NCI-H2107 (cell line): Measurements from ENCODE around the gene KIF3A.

Experiments
- DNase-seq: peaks from one replicate; lab custom pipeline; 2025; lab: John Stamatoyannopoulos, UW

The KIF3A gene

DNA sequence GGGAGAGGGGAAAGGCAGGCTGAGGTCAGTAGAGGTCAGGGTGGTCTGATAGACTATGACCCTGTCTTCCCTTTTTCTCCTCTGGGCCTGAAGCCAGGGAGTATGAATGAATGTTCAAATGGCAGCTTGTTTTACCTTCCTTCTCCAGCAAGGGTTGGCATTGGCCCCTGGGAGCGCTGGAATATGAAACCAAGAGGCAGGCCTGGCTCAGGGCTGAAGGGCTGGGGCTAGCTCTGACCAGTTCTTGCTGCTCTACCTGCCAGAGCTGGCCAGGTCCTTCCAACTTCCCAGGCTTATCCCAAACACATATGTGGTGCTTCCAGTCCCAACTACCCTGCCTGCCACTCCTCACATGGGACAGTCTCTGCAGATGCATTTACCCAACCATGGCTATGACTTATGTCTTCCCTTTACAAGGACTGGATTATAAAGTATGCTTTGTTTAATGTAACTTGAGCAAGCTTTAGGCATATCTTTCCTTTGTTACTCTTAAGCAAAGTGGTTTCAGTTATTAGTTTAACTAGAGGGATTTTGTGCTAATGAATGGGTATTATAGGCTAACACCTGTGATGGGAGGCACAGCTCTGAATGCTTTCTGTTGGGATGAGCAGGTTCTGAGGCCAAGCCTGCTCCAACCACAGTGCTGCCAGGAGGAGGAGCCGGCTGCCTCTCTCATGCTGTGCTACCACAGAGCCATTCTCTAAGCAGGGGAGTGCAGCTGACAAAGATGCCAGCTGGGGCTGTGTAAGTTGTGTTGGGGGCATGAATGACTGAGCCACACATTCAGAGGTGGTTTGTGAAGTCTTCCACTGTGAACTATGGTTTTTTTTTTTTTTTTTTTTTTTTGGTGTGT, 16.0 kb upstream of the KIF3A start:
- DNase-seq = no peak

DNA sequence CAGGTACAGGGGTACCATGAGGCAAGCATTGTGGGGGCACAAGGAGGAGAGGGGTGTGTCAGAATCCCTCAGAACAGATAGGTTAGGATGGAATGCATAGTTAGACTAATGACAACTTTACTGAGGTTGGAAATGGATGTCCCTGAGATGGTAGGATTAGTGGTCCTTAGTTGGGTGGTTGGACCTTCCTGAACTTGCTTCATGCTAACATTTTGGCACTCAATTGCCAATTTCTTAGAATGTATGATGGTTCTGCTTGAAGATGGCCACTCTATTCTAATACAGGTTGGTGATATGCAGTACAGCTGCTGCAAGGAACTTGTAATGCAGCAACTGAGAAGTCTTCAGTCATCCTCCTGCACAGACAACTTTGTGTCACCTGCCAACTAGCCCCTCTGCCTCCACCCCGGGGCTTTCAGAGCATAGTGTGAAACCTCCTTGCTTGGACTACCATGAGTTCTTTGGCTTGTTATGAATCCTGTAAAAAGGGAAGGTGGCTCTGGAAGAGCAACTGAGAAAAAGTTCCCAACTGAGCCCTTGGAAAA, 15.3 kb upstream of the KIF3A start:
- no peak for DNase-seq

DNA sequence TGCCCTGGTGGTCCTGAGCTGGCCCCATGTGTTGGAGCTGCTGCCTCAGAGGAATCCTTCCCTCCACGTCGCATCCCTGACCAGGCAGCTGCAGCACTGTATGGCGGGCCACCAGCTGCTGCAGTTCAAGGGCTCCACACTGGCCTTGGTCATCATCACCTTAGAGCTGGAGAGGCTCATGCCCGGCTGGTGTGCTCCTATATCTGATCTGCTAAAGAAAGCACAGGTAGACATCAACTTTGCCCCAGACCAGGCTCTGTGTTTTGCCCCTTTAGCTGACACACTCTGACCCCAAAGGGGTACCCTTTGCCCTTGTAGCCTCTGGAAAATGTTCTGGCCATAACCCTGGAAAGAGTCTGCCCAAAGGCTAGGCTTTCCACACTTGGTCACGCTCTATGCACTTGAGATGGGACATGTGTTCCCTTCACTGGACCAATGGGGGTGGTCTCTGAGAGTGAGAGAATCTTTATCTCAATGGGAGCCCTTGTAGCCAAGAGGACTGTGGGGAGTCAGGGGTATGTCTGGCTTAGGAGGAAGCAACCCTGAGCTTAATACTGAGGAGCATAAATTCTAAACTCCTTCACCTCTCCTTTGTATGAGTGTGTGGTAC, 14.7 kb upstream of the KIF3A start:
- DNase-seq = no peak

DNA sequence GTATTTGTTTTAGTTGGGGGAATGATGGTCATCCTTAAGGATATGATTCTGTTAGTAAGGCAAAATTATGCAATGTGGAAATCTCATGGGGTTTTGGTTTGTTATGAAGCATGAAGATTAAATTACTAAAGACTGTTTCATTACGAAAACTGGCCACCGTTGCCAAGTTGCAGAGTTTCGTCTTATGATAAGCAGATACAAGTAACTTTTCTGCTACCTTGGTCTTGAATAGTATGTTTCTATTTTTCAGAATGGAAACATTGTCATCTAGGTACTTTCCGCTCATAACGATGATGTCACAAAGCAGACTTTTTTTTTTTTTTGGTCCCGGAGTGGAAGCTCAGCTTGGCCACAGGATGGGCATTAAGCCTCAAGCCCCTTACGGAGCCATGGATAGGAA, 14.1 kb upstream of the KIF3A start:
- no peak for DNase-seq

DNA sequence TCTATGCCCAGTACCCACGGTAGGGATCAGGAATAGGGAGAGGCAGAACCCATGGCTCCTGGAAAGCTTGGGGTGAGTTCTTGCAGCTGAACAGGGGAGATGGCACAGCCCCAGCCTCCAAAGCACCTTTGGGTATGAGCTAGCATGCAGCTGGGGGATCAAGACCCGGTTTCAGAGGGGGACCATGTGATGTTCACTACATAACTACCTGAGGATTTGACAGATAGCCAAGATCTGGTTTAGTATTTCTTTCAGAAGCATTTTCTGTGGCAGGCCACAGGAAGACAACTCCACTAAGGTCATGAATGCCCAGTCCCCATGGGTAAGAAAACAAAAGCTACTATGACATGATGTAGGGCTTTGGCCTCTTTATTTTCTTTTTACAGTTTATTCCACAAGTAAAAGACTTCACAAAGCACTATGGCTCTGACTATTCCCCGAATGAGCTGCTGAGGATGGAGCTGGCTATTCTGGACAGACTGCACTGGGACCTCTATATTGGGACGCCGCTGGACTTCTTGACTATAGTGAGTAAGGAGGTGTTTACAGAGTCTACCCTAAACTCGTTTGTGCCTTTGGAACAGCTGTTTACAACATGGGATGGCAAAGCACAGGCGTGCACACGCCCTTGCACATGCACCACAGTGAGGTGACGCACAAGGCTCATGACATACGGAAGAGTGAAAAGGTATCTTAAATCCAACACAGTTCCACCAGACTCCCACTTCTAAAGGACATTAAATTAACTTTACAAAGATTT, 13.3 kb upstream of the KIF3A start:
- DNase-seq = no peak

DNA sequence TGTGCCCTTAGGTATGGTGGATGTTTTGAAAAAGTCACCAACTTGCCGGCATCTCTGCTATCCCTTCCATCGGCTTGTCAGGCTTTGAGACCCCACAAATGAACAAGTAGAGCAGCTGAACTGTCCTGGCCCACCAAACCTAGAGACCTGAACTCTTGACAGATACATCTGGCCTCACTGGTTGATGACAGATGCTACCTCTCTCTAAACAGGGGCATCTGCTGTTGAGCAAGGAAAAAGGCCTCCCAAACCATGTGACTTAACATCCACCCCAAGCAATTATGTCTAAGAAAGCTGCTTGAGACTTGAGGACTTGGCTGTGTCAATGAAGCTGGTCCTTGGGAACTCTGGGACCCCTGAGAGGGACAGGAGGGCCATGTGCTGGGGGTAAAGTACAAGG, 12.2 kb upstream of the KIF3A start:
- no peak for DNase-seq

DNA sequence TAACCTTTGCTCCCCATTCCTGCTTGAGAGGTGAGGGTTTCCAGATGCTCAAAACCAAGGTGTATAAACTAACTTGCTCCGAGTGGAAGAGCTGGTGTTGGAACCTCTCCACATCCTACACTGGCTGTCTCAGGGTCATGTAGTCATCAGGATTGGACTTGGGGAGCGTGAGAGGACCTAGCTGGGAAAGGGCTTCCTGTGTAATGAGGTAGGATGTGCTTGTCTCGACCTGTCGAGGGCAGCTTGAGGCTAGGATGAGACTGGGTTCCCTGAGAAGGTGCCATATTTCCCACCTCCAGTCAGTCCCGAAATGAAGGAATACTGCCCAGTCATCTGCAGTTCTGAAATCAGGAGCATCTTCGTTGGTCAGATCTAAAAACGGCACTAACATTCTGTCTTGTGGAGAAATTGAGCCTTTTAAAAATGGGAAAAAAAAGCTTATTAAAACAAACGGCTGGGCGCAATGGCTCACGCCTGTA, 11.2 kb upstream of the KIF3A start:
- DNase-seq = no peak

DNA sequence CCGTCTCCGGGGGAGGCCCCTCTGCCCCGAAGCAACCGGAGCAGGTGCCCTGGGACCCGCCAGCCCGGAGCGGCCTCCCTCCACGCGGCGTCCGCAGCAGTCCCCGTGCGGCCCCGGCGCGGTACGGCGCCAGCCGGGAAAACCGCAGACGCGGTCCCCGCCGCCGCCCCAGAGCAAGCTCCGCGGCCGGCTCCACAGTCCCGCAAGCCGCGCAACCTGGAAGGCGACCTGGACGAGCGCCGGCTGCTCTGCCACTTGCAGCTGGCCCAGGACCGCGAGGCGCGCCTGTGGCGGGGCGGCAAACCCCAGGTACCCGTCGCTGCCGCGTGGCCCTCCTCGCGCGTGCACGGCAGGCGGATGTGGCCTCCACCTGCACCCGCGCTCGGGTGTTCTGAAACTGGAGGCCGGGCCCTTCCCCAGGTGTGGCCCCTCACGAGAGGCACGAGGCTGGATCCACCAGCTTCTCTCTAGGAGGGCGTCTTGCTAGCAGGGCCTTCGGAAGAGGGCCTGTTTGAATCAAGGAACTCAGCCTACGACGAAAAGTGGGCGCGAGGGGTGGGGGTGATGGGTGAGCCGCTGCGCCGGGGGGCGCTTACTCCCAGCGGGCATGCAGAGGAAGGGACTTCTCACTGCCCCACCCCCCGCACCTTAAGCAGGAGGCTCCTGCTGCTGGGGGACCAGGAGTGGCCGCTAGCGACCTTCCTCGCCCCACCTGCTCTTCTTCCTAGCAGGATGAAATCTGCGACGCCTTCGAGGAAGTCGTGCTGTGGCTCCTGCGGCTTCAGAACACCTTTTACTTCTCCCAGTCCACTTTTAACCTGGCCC, 10.5 kb upstream of the KIF3A start:
- no peak for DNase-seq

DNA sequence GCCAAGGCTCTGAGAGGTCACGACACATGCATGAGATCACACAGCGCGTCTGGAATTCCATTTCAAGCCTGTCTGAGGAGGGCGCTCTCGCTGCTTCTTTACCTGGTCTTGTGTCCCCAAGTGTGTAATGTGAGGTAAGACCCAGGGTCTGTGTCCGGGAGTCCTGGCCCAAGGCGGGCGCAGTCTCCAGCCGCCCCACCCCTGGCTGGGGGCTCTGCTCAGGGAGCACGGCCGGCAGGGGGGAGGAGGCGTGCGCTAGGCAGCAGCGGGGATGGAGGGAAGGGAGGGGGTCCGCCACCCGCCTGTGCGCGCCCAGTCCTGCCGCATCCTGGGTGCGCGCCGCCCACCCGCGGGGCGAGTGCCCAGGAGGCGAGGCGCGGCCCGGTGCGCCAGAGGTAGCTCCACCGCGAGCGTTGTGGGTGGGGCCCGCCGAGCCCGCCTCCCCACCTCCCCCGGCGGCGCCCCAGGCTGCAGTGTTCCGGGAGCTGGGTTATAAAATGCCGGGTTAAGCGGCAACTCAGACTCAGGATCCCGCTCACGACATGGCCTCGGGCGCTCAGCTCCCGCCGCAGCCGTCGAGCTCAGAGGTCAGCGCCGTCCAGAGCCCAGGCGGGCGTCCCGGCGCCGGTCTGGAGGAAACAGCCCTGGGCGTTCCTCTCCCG, 9.7 kb upstream of the KIF3A start, which contains the start of gene CCNI2:
CCNI2 (plus strand) TSS at position 473 of the 662 bp plus-strand sequence; CDS start at position 543, 70 bp downstream.
- no peak for DNase-seq

DNA sequence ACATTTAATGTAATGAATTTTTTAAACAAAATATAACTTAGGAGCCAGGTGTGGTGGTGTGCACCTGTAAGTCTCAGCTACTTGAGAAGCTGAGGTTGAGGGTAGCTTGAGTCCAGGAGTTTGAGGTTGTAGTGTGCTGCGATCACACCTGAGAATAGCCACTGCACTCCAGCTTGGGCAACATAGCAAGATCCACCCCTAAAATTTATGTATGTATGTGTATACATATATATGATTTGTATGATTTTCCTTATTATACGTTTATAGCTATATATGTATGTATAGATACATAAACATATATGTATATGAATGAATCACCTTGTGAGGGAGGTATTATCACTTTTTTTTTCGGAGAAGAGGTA, 9.2 kb upstream of the KIF3A start:
- no peak for DNase-seq

DNA sequence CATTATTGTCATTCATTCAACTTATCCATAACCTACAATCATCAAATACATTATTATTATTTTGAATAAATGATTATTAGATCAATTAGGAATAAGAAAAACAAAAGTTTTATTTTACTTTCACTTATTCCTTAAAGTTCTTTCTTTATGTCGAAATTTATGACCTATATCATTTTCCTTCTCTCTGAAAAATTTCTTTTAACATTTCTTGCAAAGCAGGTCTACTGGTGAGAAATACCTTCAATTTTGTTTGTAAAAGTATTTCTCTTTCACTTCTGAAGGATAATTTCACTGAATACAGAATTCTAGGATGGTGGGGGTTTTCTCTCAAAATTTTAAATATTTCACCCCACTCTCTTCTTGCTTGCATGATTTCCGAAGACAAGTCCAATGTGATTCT, 7.3 kb upstream of the KIF3A start:
- DNase-seq = no peak

DNA sequence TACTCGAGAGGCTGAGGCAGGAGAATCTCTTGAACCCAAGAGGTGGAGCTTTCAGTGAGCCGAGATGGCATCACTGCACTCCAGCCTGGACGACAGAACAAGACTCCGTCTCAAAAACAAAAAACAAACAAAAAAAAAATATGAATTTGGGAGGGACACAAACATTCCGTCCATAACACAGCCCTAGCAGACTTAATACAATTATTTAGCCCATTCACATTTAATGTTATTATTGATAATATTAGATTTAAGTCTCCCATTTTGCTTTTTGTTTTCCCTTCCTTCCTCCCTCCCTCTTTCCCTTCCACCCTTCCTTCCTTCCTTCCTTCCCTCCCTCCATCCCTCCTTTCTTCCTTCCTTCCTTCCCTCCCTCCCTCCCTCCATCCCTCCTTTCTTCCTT, 5.3 kb upstream of the KIF3A start:
- DNase-seq = no peak

DNA sequence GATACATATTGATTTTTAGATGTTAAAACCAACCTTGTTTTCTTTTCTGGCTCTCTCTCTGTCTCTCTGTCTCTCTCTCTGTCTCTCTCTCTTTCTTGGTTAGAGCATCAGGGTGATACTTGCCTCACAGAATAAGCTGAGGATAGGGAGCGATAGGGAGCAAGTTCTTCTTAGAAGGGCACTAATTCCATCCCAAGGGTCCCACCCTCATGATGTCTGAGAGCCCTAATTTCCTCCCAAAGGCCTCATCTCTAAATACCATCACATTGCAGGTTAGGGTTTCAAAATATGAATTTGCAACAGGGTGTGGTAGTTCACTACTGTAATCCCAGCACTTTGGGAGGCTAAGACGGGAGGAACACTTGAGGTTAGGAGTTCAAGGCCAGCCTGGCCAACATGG, 4.8 kb upstream of the KIF3A start:
- no peak for DNase-seq

DNA sequence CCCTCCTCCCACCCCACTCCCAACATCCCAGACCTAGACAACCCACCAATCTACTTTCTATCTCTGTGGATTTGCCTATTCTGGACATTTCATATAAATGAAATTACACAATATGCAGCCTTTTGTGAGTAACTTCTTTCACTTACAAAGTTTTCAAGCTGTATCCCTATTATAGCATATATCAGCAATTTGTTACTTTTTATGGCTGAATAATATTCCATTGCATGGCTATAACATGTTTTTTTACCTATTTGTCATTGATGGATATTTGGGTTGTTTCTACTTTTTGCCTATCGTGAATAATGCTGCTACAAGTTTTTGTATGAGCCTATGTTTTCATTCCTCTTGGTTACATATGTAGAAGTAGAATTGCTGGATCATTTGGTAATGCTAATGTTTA, 1.9 kb upstream of the KIF3A start:
- no peak for DNase-seq

DNA sequence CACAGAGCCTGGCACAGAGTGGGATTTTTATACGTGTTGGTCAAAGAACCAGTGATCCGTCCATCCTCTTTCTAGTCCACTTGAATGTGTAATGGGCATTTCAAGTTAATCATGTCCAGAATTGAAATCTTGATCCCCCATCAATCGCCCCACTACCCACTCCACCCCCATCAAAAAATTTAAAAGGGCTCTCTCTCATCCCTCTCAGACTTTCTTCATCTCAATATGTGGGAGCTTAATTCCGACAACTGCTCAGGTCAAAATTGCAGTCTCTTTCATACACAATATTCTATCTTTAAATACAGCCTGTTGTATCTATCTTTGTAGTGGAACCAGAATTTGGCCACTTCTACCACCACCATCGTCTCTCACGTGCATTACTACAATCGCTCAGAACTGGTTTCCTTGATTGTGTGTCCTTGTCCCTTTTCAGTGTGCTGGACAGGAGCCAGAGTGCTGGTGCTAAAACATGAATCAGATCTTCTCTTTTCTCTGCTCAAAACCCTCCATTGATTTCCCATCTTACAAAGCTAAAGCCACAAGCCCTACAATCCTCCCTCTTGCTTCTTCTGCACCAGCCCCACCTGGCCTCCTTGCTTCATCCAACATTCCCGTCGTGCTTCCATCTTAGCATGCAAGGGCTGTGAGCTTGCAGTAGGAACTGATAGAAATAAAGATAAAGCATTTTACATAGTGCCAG, 786 bp upstream of the KIF3A start:
- no peak for DNase-seq

DNA sequence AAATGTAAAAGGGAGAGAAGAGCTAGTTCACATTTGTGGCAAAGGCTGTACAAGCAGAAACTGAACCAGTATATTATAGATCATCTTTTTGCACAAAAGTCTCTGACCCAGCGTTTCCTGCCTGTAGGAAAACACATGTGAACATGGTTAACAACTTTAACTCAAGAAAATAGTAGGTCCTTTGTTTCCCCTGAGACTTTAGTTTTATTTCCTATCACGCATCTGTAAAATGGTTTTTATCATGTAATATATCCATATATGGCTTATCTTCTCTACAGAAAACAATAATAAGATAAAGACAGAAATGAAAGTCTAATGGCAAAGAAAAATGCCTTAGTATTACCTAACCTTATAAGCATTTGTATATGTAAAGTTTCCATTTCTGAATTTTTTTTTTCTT, 2.7 kb downstream of the KIF3A start:
- no peak for DNase-seq

DNA sequence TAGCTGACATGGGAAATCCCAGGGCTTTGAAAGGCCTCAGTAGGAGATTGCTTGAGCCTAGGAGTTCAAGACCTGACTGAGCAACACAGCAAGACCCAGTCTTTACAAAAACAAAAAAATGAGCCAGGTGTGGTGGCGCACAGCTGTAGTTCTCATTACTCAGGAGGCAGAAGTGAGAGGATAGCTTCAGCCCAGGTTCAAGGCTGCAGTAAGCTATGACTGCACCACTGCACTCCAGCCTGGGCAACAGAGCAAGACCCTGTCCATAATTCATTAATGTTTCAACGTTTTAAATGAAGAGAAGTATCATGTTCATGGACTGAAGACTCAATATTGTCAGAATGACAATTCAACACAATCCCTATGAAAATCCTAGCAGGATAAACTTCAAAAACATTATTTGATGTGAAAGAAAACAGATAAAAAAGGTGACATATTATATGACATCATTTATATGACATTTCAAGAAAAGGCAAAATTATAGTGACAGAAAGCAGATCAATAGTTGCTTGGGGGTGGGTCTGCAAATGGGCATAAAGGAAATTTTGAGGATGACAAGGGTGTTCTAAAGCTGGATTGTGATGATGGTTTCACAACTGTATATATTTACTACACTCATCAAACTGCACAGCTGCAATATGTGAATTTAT, 3.7 kb downstream of the KIF3A start:
- no peak for DNase-seq

DNA sequence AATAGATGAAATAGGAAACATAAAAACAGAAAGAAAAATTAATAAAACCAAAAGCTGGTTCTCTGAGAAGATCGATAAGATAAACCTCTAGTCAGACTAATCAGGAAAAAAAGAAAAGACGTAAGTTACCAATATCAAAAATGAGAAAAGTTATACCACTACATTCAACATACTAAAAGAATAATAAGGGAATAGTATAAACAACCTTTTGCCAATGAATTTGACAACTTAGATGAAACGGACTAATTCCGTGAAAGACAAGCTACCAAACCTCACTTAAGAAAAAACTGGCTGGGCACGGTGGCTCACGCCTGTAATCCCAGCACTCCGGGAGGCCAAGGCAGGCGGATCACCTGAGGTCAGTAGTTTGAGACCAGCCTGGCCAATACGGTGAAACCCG, 7.5 kb downstream of the KIF3A start:
- no peak for DNase-seq

DNA sequence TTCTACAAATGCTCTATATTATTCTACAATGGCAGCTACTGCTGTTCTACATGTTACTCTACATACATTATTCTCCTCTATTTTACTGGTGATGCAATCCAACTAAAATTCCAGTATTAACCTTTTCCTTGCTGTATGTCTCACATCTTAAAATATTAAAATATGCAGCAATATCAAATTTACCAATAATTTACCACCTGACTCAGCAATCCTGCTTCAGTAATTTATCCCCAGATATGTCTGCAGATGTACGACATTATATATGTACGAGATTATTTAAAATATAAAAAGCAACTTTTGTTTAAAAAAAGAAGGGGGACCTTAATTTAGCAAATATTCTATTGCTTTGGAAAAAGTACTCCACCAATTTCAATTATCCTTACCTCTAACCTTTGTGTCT, 11.6 kb downstream of the KIF3A start:
- DNase-seq = no peak
